HG02610 (cell line): Measurements from ENCODE around the gene KCNH8.

Experiments
- ATAC-seq: cut with Tn5 transposase; IDR thresholded peaks from one replicate; pipeline ENCODE4 v1.9.1; 2021; ENCODE audit warnings: mild to moderate bottlenecking, moderate library complexity; ENCODE audit not compliant: unreplicated experiment

KCNH8 gene

GRCh38 chr3:19348941-19349564 is 200.7 kb downstream of the KCNH8 start:
- peak; percentile 77 for ATAC-seq

- no peak for ATAC-seq
Measured at GRCh38 chr3:19357947-19358346, 209.6 kb downstream of the KCNH8 start.

- ATAC-seq = peak; percentile 13
Measured at GRCh38 chr3:19363071-19363470, 214.8 kb downstream of the KCNH8 start.

- no peak for ATAC-seq
Measured at GRCh38 chr3:19364148-19364547, 215.8 kb downstream of the KCNH8 start.

- ATAC-seq = no peak
Measured at GRCh38 chr3:19365471-19365870, 217.2 kb downstream of the KCNH8 start.

GRCh38 chr3:19384868-19385267 is 236.6 kb downstream of the KCNH8 start:
- peak; percentile 65 for ATAC-seq

GRCh38 chr3:19392150-19392549 is 243.8 kb downstream of the KCNH8 start:
- no peak for ATAC-seq

- ATAC-seq = no peak
Measured at GRCh38 chr3:19394946-19395345, 246.6 kb downstream of the KCNH8 start.

GRCh38 chr3:19396726-19397125 is 248.4 kb downstream of the KCNH8 start:
- no peak for ATAC-seq

GRCh38 chr3:19399356-19399755 is 251.0 kb downstream of the KCNH8 start:
- ATAC-seq = no peak

GRCh38 chr3:19399836-19400235 is 251.5 kb downstream of the KCNH8 start:
- ATAC-seq = no peak

- no peak for ATAC-seq
Measured at GRCh38 chr3:19420159-19420558, 271.8 kb downstream of the KCNH8 start.

- ATAC-seq = no peak
Measured at GRCh38 chr3:19425825-19426224, 277.5 kb downstream of the KCNH8 start.

- no peak for ATAC-seq
Measured at GRCh38 chr3:19427422-19428149, 279.3 kb downstream of the KCNH8 start.

- no peak for ATAC-seq
Measured at GRCh38 chr3:19428729-19429128, 280.4 kb downstream of the KCNH8 start.

- no peak for ATAC-seq
Measured at GRCh38 chr3:19432669-19433068, 284.4 kb downstream of the KCNH8 start.

GRCh38 chr3:19436746-19437145 is 288.4 kb downstream of the KCNH8 start:
- no peak for ATAC-seq

- ATAC-seq = no peak
Measured at GRCh38 chr3:19439944-19440343, 291.6 kb downstream of the KCNH8 start.

GRCh38 chr3:19446138-19446537 is 297.8 kb downstream of the KCNH8 start:
- no peak for ATAC-seq

- ATAC-seq = peak; percentile 40
Measured at GRCh38 chr3:19446687-19447086, 298.4 kb downstream of the KCNH8 start.

GRCh38 chr3:19455546-19455945 is 307.2 kb downstream of the KCNH8 start:
- no peak for ATAC-seq

- ATAC-seq = no peak
Measured at GRCh38 chr3:19456738-19457137, 308.4 kb downstream of the KCNH8 start.

GRCh38 chr3:19457449-19457848 is 309.1 kb downstream of the KCNH8 start:
- ATAC-seq = no peak
